SK-N-SH (cell line): ENCODE results near the gene VPS35.

ENCODE experiments used
- EP300 ChIP-seq, 2 experiments: IDR thresholded peaks; 2 replicates each; pipeline versions ENCODE4 v1.4.0 to v1.6.1; 2012; ENCODE audit warnings: borderline replicate concordance in 1 of 2, low read depth in 1 of 2, low read length in 1 of 2
- EZH2phosphoT487 ChIP-seq: fragments of 200-600 bp; sonication (generic); IDR thresholded peaks from 2 replicates; pipeline ENCODE4 v1.6.1; 2017; ENCODE audit warnings: low read depth, mixed run types, mild to moderate bottlenecking, antibody characterized with exemption, moderate library complexity, borderline replicate concordance
- MAX ChIP-seq: IDR thresholded peaks from 2 replicates; pipeline ENCODE4 v1.4.0; 2012; ENCODE audit warnings: low read depth
- MEF2A ChIP-seq: IDR thresholded peaks from 2 replicates; pipeline ENCODE4 v1.4.0; 2012; ENCODE audit warnings: low read depth, borderline replicate concordance
- NRF1 ChIP-seq: IDR thresholded peaks from 2 replicates; pipeline ENCODE4 v1.6.1; 2012; ENCODE audit warnings: low read depth, mild to moderate bottlenecking, low read length
- RAD21 ChIP-seq: IDR thresholded peaks from 2 replicates; pipeline ENCODE4 v1.6.1; 2012; ENCODE audit warnings: mild to moderate bottlenecking, low read length
- RCOR1 ChIP-seq: fragments of 150-350 bp; IDR thresholded peaks from 2 replicates; pipeline ENCODE4 v1.6.1; 2017; ENCODE audit warnings: antibody characterized with exemption, low read length
- SIN3A ChIP-seq: IDR thresholded peaks from 2 replicates; pipeline ENCODE4 v1.6.1; 2012; ENCODE audit warnings: low read depth, mild to moderate bottlenecking, low read length, moderate library complexity, borderline replicate concordance
- TAF1 ChIP-seq: IDR thresholded peaks from 2 replicates; pipeline ENCODE4 v1.6.1; 2012; ENCODE audit warnings: low read depth, mild to moderate bottlenecking, low read length, moderate library complexity, borderline replicate concordance
- YY1 ChIP-seq: IDR thresholded peaks from 2 replicates; pipeline ENCODE4 v1.4.0; 2012; ENCODE audit warnings: low read depth, mild to moderate bottlenecking
- TF ChIP-seq, protein P1 (sequence below): fragments of 150-350 bp; IDR thresholded peaks from 2 replicates; pipeline ENCODE4 v1.6.1; 2016; ENCODE audit warnings: mild to moderate bottlenecking, low read depth, low read length
- TF ChIP-seq, protein P2 (sequence below): fragments of 200-600 bp; sonication (generic); IDR thresholded peaks from 2 replicates; pipeline ENCODE4 v1.6.1; 2017; ENCODE audit warnings: antibody characterized with exemption, mild to moderate bottlenecking, moderate library complexity
- TF ChIP-seq, protein P3 (sequence below): IDR thresholded peaks from 2 replicates; pipeline ENCODE4 v1.4.0; 2012; ENCODE audit warnings: low read depth, borderline replicate concordance

- TF ChIP-seq, protein P1, sequence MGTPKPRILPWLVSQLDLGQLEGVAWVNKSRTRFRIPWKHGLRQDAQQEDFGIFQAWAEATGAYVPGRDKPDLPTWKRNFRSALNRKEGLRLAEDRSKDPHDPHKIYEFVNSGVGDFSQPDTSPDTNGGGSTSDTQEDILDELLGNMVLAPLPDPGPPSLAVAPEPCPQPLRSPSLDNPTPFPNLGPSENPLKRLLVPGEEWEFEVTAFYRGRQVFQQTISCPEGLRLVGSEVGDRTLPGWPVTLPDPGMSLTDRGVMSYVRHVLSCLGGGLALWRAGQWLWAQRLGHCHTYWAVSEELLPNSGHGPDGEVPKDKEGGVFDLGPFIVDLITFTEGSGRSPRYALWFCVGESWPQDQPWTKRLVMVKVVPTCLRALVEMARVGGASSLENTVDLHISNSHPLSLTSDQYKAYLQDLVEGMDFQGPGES = no peak
- no peak for TF ChIP-seq RAD21
- TF ChIP-seq YY1 = no peak
- TF ChIP-seq EZH2phosphoT487 = no peak
- TF ChIP-seq, protein P2, sequence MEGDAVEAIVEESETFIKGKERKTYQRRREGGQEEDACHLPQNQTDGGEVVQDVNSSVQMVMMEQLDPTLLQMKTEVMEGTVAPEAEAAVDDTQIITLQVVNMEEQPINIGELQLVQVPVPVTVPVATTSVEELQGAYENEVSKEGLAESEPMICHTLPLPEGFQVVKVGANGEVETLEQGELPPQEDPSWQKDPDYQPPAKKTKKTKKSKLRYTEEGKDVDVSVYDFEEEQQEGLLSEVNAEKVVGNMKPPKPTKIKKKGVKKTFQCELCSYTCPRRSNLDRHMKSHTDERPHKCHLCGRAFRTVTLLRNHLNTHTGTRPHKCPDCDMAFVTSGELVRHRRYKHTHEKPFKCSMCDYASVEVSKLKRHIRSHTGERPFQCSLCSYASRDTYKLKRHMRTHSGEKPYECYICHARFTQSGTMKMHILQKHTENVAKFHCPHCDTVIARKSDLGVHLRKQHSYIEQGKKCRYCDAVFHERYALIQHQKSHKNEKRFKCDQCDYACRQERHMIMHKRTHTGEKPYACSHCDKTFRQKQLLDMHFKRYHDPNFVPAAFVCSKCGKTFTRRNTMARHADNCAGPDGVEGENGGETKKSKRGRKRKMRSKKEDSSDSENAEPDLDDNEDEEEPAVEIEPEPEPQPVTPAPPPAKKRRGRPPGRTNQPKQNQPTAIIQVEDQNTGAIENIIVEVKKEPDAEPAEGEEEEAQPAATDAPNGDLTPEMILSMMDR = no peak
- TF ChIP-seq, protein P3, sequence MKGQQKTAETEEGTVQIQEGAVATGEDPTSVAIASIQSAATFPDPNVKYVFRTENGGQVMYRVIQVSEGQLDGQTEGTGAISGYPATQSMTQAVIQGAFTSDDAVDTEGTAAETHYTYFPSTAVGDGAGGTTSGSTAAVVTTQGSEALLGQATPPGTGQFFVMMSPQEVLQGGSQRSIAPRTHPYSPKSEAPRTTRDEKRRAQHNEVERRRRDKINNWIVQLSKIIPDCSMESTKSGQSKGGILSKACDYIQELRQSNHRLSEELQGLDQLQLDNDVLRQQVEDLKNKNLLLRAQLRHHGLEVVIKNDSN = no peak
- TF ChIP-seq MAX = no peak
- no peak for TF ChIP-seq MEF2A
- no peak for TF ChIP-seq RCOR1
- TF ChIP-seq TAF1 = no peak
- no peak for TF ChIP-seq SIN3A
- TF ChIP-seq NRF1 = no peak
- TF ChIP-seq EP300 (IDR thresholded peaks at IDR 0.05; ENCODE audit: borderline replicate concordance in 1 of 2, low read depth in 1 of 2, low read length in 1 of 2) = no peak
Observed at GRCh38 chr16:46727630-46728029, 38.7 kb upstream of the VPS35 start.
